K562 (cell line): ENCODE results near the gene MARCHF3. TPM values are rescaled to one million over a fixed set of nuclear protein-coding genes. Genes with fewer than 3 reads are reported as not detected.

ENCODE experiments used
- CBX3 ChIP-seq, 2 experiments: IDR thresholded peaks; 1 replicate in 1 of 2; 2 replicates in 1 of 2; pipeline ENCODE4 v1.6.1; 2012; ENCODE audit warnings: inconsistent platforms in 2 of 2, low read length in 2 of 2, borderline replicate concordance in 1 of 2, control low read depth in 1 of 2
- DIDO1 ChIP-seq: fragments of 450-650 bp; IDR thresholded peaks from 2 replicates; pipeline ENCODE4 v1.6.1; 2016; ENCODE audit warnings: low read depth, missing biosample characterization, missing genetic modification characterization
- JUNB ChIP-seq: fragments of 450-650 bp; formaldehyde crosslinking; conservative IDR thresholded peaks from 2 replicates; pipeline ENCODE4 v1.4.0; 2020; ENCODE audit warnings: mild to moderate bottlenecking
- JUND ChIP-seq, 2 experiments: IDR thresholded peaks; 2 replicates in 1 of 2; 3 replicates in 1 of 2; pipeline ENCODE4 v1.6.1; 2011; ENCODE audit warnings: borderline replicate concordance in 2 of 2, low read depth in 2 of 2, low read length in 2 of 2, improper control_type of control experiment in 1 of 2, missing biosample characterization in 1 of 2, missing genetic modification characterization in 1 of 2, missing genetic modification reagents in 1 of 2
- MAZ ChIP-seq, 2 experiments: fragments of 450-650 bp in 1 of 2; sonication (generic) in 1 of 2; formaldehyde crosslinking; IDR thresholded peaks in 1 of 2; conservative IDR thresholded peaks in 1 of 2; 2 replicates each; pipeline versions ENCODE4 v1.4.0 to v1.5.0; 2020; ENCODE audit warnings: mild to moderate bottlenecking in 1 of 2, missing genetic modification reagents in 1 of 2
- RBM25 ChIP-seq: fragments of 200-400 bp; formaldehyde crosslinking; IDR thresholded peaks from 2 replicates; pipeline ENCODE4 v1.6.1; 2018; ENCODE audit warnings: low read length, low read depth, moderate library complexity; ENCODE audit not compliant: severe bottlenecking
- SMARCC2 ChIP-seq: fragments of 450-650 bp; IDR thresholded peaks from 2 replicates; pipeline ENCODE4 v1.6.1; 2017; ENCODE audit warnings: antibody characterized with exemption, moderate library complexity, mild to moderate bottlenecking, low read depth
- TCF3 ChIP-seq: sonication (generic); formaldehyde crosslinking; IDR thresholded peaks from 2 replicates; pipeline ENCODE4 v1.4.0; 2020; ENCODE audit warnings: mild to moderate bottlenecking, missing genetic modification reagents
- TGIF2 ChIP-seq: sonication (generic); formaldehyde crosslinking; IDR thresholded peaks from 2 replicates; pipeline ENCODE4 v1.8.1; 2022; ENCODE audit warnings: mild to moderate bottlenecking, missing genetic modification reagents, moderate library complexity
- ZBTB8A ChIP-seq: fragments of 450-650 bp; IDR thresholded peaks from 2 replicates; pipeline ENCODE4 v1.6.1; 2018; ENCODE audit warnings: mild to moderate bottlenecking, moderate library complexity; ENCODE audit not compliant: partially characterized antibody
- ZNF24 ChIP-seq: fragments of 450-650 bp; IDR thresholded peaks from 2 replicates; pipeline ENCODE4 v1.6.1; 2016
- ZNF57 ChIP-seq: fragments of 450-650 bp; formaldehyde crosslinking; IDR thresholded peaks from 2 replicates; pipeline ENCODE4 v1.4.0; 2020; ENCODE audit warnings: mild to moderate bottlenecking, moderate library complexity
- ZNF780A ChIP-seq: fragments of 250-450 bp; sonication (Bioruptor Pico); IDR thresholded peaks from 2 replicates; pipeline ENCODE4 v1.5.0; 2021; ENCODE audit warnings: mild to moderate bottlenecking
- polyA plus RNA-seq, 8 experiments: library from polyadenylated mRNA; depleted of rRNA in 4 of 8; stranded (reverse) in 5 of 8; unstranded in 3 of 8; fragments of >200 nt; fragmentation: Nextera tagmentation in 2 of 8; fragmentation: Illumina TruSeq in 1 of 8; extraction: Ambion mirVana in 2 of 8; extraction: Trizol in 1 of 8; gene quantifications; 2 replicates each; pipeline versions ENCODE4 v1.2.1 to v1.2.3, GENCODE V29; 2011 to 2014; ENCODE audit warnings: inconsistent platforms in 1 of 8, missing spikeins in 1 of 8
- total RNA-seq, 7 experiments: library from RNA; depleted of rRNA in 6 of 7; stranded (reverse); fragments of >200 nt in 6 of 7; fragmentation: Illumina TruSeq in 2 of 7; extraction: Trizol in 2 of 7; gene quantifications; 2 replicates each; pipeline versions ENCODE4 v1.2.1 to v1.2.3, GENCODE V29; 2011 to 2021; ENCODE audit warnings: low replicate concordance in 1 of 7
- TF ChIP-seq, protein P1 (sequence below): fragments of 250-450 bp; sonication (Bioruptor Pico); IDR thresholded peaks from 2 replicates; pipeline ENCODE4 v1.4.0; 2020; ENCODE audit warnings: mild to moderate bottlenecking, moderate library complexity
- TF ChIP-seq, protein P2 (sequence below), 2 experiments: fragments of 450-650 bp in 1 of 2; sonication (generic) in 1 of 2; formaldehyde crosslinking in 1 of 2; IDR thresholded peaks; 2 replicates each; pipeline versions ENCODE4 v1.7.1 to v1.9.0; 2016 to 2022; ENCODE audit warnings: inconsistent platforms in 1 of 2, mild to moderate bottlenecking in 1 of 2, missing genetic modification reagents in 1 of 2

The MARCHF3 gene
- total and polyA plus RNA-seq, 9 of the 15 experiments (the other 6 are each of a cell fraction or from before 2014, with no cell fraction given), result 5.6 to 37.4 (median 16.5) TPM

DNA sequence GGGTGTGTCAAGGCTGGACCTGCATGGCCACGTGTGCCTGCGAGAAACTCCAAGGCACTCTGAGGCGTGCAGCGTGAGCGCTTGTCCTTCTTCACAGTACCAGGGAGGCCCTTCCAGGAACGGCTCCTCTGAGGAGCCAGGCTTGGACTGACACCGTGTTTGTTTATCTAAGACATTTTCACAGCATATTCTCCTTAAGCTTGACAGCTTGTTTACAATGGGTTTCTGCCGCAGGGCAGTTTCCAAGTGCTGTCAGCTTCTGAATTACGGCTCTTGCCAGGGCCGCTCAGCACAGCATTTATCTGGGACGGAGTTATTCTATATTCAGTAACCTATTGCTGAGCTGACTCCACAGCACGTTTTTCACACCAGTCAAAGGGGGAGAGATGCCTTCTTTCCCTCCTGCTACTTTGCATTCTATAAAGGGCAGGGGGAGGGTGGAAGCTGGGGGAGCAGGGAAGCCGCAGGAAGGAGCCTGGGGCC, 155.0 kb downstream of the MARCHF3 start (continued):
- TF ChIP-seq, protein P1, sequence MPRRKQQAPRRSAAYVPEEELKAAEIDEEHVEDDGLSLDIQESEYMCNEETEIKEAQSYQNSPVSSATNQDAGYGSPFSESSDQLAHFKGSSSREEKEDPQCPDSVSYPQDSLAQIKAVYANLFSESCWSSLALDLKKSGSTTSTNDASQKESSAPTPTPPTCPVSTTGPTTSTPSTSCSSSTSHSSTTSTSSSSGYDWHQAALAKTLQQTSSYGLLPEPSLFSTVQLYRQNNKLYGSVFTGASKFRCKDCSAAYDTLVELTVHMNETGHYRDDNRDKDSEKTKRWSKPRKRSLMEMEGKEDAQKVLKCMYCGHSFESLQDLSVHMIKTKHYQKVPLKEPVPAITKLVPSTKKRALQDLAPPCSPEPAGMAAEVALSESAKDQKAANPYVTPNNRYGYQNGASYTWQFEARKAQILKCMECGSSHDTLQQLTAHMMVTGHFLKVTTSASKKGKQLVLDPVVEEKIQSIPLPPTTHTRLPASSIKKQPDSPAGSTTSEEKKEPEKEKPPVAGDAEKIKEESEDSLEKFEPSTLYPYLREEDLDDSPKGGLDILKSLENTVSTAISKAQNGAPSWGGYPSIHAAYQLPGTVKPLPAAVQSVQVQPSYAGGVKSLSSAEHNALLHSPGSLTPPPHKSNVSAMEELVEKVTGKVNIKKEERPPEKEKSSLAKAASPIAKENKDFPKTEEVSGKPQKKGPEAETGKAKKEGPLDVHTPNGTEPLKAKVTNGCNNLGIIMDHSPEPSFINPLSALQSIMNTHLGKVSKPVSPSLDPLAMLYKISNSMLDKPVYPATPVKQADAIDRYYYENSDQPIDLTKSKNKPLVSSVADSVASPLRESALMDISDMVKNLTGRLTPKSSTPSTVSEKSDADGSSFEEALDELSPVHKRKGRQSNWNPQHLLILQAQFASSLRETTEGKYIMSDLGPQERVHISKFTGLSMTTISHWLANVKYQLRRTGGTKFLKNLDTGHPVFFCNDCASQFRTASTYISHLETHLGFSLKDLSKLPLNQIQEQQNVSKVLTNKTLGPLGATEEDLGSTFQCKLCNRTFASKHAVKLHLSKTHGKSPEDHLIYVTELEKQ (CRISPR knock-in tag), result no peak
- TF ChIP-seq ZBTB8A (no peak), RBM25 (no peak), ZNF24 (no peak), JUND (IDR thresholded peaks at IDR 0.05; ENCODE audit: borderline replicate concordance, low read depth, low read length) (no peak), JUND (tag; IDR thresholded peaks at IDR 0.05; ENCODE audit: borderline replicate concordance, low read depth, low read length) (peak; percentile 20; the same call in 1 of the 3 replicates), MAZ (CRISPR knock-in tag; conservative IDR thresholded peaks at IDR 0.05 in 1 of 2, IDR thresholded peaks at IDR 0.05 in 1 of 2) (0 out of 4 replicates have a peak, but pooled peaks of 1 of the 2 experiments have one; percentile 17), ZNF780A (CRISPR knock-in tag) (no peak), TGIF2 (no peak), CBX3 (IDR thresholded peaks at IDR 0.05; ENCODE audit: borderline replicate concordance in 1 of 2, low read length in 2 of 2) (no peak), ZNF57 (CRISPR knock-in tag) (no peak), JUNB (CRISPR knock-in tag) (no peak), SMARCC2 (no peak), DIDO1 (no peak), TCF3 (CRISPR knock-in tag) (peak; percentile 14; the same call in 1 of the 2 replicates)
- TF ChIP-seq, protein P2, sequence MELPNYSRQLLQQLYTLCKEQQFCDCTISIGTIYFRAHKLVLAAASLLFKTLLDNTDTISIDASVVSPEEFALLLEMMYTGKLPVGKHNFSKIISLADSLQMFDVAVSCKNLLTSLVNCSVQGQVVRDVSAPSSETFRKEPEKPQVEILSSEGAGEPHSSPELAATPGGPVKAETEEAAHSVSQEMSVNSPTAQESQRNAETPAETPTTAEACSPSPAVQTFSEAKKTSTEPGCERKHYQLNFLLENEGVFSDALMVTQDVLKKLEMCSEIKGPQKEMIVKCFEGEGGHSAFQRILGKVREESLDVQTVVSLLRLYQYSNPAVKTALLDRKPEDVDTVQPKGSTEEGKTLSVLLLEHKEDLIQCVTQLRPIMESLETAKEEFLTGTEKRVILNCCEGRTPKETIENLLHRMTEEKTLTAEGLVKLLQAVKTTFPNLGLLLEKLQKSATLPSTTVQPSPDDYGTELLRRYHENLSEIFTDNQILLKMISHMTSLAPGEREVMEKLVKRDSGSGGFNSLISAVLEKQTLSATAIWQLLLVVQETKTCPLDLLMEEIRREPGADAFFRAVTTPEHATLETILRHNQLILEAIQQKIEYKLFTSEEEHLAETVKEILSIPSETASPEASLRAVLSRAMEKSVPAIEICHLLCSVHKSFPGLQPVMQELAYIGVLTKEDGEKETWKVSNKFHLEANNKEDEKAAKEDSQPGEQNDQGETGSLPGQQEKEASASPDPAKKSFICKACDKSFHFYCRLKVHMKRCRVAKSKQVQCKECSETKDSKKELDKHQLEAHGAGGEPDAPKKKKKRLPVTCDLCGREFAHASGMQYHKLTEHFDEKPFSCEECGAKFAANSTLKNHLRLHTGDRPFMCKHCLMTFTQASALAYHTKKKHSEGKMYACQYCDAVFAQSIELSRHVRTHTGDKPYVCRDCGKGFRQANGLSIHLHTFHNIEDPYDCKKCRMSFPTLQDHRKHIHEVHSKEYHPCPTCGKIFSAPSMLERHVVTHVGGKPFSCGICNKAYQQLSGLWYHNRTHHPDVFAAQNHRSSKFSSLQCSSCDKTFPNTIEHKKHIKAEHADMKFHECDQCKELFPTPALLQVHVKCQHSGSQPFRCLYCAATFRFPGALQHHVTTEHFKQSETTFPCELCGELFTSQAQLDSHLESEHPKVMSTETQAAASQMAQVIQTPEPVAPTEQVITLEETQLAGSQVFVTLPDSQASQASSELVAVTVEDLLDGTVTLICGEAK (IDR thresholded peaks at IDR 0.05), result no peak
- TF ChIP-seq, protein P2 (CRISPR knock-in tag; IDR thresholded peaks at IDR 0.05), result no peak
